Fibroblast of skin of scalp (primary cell): ENCODE results near the gene LYRM4.
"Not testable (repeated sequence)": the region's sequence is repeated elsewhere in the genome, so short reads cannot be mapped to it uniquely, and the experiment has no call there.

Experiments
- DNase-seq: peaks from one replicate; pipeline ENCODE4 v3.0.0-alpha.2; 2013

LYRM4 gene

DNA sequence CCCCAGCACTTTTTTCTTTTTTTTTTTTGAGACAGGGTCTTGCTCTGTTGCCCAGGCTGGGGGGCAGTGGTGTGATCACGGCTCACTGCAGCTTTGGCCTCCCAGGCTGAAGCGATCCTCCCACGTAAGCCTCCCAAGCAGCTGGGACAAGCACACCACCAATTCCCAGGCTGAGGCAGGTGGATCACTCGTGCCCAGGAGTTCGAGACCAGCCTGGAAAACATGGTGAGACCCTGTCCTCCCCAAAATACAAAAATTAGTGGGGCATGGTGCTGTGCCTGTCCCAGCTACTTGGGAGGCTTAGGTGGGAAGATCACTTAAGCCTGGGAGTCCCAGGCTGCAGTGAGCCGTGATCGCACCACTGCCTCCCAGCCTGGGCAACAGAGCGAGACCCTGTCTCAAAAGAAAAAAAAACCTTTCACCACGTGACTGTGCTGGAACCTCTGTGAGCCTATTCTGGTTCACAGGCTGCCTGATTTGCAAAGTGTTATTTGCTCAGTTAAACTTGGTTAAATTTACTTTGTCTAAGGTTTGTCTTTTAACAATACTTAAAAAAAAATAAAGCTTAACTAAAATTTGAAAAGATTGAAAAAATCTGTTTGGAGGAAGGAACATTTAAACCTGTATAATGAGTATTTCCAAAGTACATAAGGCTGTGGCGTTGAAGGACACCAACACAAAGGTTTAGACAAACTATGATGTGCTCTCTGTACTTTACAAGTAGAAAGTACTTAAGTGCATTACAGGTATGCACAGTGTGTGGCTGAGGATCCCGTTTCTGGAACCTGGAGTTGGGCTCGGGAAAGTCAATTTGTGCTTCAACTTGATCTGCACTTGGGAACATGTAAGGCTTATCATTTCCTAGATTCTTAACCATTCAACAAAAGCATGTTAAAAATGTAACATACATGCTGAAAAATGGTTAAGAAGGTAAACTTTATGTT is 120.7 kb downstream of the LYRM4 start:
- no peak for DNase-seq

DNA sequence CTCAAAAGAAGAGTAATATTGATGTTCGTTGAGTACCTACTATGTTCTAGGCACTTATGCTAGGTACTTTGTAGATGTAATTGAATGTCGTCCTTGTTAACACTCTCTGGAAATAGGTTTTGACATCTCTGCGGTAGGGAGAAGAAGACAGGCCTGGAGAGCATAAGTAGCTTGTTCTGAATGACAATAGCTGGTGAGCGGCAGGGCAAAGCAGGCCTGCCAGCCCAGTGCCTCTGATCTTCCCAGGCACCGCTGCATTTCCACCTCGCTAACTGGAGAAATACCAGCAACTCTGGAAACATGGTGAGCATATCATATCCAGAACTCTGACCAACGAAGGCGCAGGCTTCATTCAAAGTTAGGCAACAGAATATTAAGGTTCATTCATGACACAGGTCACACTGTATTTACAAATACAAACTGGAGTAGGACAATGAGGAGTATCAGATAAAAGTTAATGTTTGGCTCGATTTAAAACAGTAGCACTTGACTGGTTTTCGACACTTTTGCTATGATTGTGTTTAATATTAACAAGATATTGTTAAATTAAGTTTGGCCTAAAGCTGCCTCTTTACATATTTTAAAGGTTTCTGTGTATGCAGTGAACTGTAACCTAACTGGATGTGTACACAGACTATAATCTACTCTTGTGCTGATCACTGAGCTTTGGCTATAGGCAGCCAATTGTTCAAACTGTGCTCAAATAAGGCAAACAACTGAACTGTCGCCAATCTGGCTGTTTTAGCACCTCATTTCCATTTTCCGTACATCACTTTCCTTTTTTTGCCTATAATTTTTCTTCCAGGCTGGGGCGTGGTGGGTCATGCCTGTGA is 121.5 kb downstream of the LYRM4 start:
- no peak for DNase-seq

DNA sequence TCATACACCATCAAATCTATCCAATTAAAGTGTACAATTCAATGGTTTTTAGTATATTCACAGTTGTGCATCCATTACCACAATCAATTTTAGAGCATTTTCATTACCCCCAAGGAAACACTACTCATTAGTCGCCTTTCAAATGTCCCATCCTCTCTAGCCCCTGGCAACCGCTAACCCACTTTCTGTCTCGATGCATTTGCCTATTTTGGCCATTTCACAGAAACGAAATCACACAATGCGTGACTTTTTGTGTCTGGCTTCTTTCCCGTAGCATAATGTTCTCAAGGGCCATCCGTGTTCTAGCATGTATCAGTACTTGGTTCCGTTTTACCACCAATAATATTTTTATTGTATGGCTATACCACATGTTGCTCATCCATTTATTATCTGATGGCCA is 123.9 kb downstream of the LYRM4 start:
- DNase-seq: no peak

DNA sequence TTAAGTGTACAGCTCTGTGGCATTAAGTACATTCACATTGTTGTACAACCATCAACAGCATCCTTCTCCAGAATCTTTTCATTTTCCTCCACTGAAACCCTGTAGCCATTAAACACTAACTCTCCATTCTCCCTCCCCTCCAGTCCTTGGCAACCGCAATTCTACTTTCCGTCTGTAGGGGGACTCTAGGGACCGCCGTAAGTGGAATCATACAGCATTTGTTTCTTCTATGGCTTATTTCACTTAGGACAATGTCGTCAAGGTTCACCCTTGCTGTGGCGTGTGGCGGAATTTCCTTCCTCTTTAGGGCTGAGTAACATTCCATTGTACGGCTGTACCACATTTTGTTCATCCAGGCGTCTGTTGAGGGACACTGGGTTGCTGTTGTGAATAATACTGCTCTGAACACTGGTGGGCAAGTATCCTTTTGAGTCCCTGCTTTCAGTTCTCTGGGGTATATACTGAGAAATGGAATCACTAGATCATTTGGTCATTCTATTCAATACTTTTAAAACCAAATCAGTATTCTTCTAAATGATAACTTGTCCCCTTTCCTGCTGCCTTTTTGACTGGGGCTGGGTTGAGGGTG is 124.9 kb downstream of the LYRM4 start:
- DNase-seq: peak; percentile 59

DNA sequence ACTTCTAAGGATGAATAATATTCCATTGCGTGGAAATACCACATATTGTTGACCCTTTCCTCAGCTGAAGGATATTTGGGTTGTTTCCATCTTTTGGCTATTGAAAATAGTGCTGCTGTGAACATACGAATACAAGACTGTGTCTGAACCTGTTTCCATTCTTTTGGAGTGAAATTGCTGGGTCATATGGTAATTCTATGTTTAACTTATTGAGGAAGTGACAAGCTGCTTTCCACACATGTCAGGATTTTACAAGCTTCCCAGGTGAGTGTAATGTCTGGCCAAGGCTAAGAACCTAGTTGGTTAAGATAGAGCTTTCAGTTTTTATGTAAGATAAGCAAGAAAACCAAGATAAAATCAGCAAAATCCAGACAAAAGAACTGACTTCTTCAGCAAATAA is 126.8 kb downstream of the LYRM4 start:
- no peak for DNase-seq

DNA sequence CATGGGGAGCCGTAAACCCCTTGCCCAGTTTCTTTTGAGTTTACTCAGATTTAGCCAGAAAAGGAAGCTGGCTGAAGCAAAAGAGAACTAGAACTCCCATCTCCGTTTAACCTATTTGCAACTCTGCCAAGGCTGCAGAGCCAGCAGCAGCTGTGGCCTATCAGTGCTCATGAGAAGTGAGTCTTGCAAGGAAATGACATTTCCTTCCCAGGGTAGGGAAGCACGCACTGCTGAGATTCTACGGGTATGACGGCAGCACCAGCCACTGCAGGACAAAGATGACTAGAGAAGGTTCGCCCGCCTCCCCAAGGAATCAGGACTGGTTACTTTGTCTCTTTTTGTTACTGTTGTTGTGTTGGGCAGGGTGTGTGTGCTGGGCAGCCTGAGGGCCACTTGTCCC is 128.0 kb downstream of the LYRM4 start:
- peak; percentile 73 for DNase-seq

DNA sequence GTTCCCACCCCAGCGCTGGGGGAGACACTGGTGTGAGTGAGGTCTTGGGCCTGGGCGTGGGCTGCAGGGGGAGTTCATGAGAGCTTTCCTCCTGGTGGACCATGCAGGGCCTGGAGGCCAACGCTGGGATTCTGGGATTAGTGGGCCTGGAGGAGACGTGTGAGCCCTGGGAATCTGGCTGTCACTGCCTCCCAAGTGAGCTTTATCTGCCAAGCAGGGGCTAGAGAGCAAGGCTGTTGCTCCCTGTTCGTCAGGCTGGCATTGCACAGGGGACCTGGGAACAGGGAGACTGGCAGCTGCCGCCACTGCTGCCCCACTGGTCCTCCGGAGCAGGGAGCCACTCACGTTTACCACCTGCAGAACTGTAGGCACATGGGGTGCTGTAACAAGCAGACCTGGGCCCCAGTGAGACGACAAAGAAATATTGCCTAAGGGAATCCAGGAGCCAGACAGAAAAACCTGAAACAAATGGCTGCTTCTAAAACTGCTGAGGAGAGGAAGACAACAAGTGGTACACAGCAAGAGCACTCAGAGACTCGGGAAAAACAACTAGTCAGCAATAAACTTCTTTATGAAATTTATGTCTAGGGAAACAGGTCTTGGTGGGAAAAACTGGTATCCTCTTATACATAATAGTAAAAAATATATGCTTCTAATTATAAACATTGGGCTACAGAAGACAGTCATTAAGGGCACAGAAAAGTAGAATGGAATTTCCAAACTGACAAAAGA is 130.4 kb downstream of the LYRM4 start:
- no peak for DNase-seq

DNA sequence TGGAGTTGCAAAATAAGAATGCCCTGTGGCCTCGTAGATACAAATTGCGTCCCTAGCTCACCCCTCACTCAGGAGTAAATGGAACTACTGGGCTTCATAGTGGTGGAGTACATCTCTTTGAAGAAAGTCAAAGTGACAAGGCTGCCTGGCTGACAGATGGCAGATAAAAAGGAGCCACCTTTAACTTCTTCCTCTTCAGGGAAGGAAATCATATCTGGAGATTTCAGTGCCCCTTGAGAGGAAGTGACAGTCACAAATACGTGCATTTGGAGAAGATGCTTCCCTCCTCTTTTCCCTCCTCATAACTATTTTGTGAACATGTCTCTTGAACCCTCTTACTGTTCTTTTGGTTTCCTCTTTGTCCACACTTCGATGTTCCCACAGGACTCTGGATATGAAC is 132.4 kb downstream of the LYRM4 start:
- no peak for DNase-seq

DNA sequence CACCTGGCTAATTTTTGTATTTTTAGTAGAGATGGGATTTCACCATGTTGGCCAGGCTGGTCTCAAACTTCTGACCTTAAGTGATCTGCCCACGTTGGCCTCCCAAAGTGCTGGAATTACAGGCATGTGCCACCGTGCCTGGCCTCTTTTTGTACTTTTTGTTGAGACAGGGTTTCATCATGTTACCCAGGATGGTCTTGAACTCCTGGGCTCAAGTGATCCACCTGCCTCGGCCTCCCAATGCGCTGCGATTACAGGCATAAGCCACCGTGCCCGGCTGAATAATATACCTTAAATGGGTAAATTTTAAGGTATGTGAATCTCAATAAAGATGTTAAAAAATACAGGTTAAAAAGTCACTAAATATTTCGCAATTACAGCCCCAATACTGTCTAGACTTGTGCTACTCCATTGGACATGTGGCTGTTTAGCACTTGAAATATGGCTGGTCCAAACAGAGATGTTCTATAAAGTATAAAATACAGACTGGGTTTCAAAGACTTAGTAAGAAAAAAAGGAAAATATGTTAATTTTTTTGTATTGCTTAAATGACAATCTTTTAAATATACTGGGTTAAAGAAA is 133.6 kb downstream of the LYRM4 start:
- DNase-seq: no peak

DNA sequence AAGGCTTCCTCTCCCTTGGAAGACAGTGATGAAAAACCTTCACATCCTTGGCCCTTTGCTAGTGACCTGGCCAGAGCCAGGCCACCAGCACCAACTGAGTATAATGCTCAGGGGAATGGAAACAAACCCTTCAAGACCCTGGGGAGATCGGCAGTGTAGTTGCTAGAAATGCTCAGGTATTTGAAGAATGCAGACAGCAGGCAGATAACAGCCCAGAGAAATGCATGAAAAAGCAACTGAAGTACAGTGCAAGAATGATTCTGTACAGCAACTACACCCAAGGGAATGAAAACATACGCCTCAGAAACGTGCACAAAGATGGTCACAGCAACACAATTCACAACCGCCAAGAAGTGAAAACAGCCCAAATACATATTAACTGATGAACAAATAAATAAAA is 134.5 kb downstream of the LYRM4 start:
- peak; percentile 76 for DNase-seq

DNA sequence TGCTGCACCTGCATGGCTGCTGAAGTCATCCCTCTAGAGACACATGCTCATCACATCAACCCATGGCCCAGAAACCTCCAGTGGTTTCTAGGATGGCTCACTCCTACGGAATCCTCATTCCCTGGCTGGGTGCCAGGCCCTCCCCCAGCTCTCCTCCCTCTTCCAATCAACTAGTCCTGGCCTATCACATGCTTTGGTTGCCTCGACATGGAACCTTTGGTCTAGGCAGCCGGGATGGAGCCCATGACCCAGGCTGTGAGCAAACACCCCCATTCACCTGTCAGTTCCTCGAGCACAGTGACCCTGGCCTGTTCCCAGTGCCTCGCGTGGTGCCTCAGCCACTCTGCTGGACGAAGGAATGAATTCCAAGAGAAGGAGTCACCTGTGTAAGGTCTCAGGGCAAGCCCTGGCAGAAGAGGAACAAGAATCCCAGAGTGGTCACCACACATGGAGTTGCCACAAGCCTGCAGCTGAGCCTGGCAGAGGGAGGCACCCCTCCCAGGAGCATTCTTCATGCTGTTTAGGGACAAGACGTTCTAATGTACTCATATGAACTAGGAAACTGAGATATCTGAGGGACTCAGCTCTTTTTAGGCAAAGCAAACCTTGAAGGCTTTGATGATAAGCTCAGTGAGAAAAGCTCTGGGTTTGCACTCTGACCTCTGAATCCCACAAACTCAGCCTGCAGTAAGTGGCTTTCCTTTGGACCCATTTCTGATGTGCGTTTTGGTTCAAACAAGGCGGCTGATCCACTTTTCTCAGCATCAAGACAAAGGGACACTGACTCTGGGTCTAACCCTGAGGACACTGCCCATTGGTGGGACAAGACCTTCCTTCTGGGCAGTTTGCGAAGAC is 135.4 kb downstream of the LYRM4 start:
- peak; percentile 74 for DNase-seq

DNA sequence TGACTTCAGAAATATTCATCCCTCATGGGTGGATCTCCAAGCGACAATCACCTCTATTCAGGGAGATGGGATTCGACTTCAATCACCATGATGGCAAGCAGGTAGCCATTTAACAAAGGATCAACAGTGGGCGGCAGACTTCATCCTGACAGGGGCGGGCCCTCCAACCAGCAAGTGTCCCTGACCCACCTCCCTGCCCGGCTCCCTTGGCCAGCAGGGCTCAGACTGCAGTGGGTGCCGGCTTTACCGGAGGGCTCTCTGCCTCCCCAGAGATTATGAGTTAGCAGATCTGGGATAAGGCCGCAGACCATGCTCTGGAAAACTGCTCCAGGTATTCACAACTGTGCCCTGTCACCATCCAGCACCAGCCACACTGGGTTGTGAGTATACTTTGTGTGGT is 136.2 kb downstream of the LYRM4 start:
- DNase-seq: no peak

DNA sequence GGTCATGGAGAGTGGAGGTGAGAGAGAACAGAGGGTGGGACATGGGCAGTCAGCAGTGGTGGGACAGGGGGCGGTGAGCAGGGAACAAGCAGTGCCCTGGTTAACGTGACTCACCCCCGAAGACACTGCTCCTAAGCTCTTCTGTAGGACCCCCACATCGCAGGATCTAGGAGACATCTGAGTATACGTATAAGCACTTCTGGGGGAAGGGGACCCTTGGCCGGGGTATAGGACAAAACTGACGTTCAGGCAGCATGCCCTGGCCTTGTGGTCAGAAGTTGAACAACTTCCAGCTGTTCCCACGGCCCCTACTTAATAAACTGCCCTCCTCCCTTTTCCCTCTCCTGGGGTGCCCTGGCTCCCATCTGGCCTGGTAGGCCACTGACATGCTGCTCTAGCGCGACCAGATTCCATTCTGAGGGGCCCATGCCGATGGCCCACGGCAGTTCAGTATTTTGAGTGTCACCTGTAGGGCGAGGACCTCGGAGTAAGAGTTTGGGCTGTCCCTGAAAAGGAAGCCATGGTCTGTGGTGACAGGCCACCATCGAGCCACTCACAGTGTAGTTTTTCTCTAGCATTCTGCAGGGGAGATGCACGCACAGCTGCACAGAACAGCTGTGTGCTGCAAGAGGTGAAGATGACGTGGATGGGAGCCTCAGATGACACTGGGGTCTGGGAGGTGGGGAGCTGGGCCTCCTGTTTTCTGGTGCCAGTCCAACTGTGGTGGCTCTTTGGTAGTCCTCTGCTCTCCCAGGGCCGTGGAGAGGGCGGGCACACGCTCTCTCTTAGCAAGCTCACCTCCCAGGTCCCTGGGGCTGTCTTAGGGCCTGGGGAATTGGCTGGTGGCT is 137.2 kb downstream of the LYRM4 start:
- DNase-seq: no peak

DNA sequence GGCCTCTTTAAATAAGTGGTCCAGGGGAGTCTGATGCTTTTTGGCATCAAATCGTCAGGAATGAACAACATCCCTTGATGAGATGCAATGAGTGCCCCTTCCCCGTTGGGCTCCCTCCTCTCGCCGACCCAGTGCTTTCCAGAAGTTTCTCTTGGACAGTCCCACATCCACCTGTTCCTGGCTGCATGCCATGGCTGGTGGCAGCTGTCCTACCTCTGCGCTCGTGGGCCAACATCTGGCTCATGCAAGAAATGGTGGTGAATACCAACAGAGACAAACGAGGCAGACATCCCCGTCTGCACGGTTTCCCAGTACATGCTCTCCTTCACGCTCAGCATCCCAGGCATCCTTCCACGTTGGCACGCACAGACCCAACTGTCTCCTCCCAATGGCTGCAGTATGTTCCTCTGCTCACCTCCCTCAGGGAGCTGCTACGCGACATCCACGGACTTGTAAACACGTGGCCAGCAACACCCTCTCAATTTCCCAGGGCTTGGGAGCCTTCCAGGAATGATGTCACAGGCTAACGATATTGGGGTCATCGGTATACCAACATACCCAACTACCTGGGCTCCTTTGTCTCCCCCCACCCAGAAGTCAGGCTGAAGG is 138.1 kb downstream of the LYRM4 start:
- no peak for DNase-seq

DNA sequence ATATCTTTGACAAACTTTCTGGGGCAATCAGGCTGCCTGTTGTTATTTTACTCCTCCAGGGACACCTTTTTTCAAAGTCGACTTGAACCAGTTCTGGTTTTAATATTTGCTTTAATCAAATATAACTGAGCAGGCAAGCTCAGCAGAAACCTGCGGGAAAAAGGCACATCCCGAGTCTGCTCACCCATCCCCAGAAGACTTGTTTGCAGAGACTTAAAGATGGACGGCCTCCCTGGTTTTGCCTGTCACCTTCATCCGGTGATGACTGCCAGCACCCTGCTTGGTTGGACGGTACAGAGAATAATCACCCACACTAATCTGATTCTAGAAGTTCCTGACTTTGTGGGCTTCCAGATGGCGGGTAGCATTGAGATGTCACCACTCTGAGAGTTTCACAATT is 138.8 kb downstream of the LYRM4 start:
- no peak for DNase-seq

DNA sequence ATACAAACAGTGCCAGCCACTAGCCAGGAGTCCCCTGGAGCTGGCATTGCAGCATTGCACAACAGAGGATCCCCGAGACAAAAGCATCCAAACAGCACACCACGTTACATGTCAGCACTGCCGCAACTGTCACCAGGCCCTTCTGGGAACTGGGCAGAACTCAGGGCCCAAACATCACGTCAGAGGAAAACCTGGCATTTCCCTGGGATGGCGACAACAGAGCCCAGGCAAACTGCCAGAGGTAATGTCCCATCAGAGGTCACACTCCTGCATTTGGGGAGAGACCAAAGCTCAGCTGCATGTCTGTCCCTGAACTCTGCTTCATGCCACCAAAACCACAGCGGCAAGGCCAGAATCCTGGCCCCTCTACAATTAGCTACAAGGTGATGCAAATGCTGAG is 139.3 kb downstream of the LYRM4 start:
- DNase-seq: no peak

DNA sequence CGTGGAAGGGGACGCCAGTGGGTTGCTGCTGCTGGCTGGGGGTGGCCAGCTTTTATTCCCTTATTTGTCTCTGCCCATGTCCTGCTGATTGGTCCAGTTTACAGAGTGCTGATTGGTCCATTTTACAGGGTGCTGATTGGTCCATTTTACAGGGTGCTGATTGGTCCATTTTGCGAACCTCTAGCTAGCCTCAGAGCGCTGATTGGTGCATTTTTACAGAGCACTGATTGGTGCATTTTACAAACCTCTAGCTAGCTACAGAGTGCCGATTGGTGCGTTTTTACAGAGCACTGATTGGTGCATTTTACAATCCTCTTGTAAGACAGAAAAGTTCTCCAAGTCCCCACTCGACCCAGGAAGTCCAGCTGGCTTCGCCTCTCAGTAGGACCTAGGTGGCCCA is 140.2 kb downstream of the LYRM4 start:
- DNase-seq: not testable (repeated sequence)

DNA sequence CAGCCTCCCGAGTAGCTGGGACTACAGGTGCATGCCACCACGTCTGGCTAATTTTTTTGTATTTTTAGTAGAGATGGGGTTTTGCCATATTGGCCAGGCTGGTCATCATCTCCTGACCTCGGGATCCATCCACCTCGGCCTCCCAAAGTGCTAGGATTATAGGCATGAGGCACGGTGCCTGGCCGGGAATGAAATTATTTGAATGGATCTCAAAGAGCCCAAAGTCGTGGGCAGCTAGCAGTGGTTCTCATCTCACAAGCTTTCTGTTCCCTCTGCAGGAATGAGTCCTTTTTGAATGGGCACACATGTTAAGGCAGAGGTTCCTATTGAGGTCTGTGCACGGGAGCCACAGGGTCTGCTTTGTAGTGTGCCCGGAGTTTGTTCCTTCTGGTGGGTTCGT is 140.7 kb downstream of the LYRM4 start:
- DNase-seq: no peak

DNA sequence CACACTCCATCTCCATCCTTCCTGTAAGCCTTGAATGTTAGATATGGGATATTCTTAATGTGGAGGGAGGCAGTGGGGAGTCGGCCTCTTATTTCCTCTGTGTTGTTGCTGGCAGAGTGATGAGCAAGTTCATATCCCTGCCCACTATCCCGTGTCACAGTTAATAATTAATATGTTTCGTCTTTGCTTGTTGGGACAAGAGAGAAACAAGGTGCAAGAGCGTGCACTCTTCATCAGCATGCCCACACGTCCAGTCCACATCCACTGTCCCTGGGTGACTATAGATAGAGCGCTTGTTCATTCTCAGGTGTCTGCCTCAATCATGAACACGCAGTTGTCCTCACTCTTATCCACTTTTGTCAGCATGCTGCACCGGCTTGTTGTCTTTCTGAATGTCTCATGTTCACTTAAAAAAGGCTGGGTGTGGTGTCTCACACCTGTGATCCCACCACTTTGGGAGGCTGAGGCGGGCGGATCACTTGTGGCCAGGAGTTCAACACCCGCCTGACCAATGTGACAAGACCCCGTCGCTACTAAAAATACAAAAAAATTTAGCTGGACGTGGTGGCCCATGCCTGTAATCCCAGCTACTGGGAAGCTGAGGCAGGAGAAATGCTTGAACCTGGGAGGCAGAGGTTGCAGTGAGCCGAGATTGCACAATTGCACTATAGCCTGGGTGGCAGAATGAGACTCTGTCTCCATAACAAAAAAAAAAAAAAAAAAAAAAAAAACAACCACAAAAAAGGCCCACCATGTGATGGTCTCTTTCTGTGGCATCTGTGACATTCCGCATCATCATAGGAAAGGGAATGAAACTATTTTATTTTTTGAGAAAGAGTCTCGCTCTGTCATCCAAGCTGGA is 141.4 kb downstream of the LYRM4 start:
- no peak for DNase-seq
